K562 (cell line): ENCODE data around the gene KNOP1.

Experiments used
- CBX1 ChIP-seq: sonication (generic); IDR thresholded peaks from 2 replicates; pipeline ENCODE4 v1.6.1; 2016; ENCODE audit warnings: antibody characterized with exemption, low read depth, mild to moderate bottlenecking
- E2F1 ChIP-seq: sonication (generic); formaldehyde crosslinking; IDR thresholded peaks from 2 replicates; pipeline ENCODE4 v1.8.1; 2023; ENCODE audit warnings: mild to moderate bottlenecking, missing genetic modification reagents, moderate library complexity
- EP300 ChIP-seq: IDR thresholded peaks from 2 replicates; pipeline ENCODE4 v1.6.1; 2012; ENCODE audit warnings: low read length, improper control_type of control experiment
- GABPA ChIP-seq: fragments of 200-800 bp; sonication (Bioruptor generic); conservative IDR thresholded peaks from 2 replicates; pipeline ENCODE4 v1.6.1; 2016; ENCODE audit warnings: low read depth, missing genetic modification characterization, missing compliant biosample characterization
- HIVEP1 ChIP-seq: fragments of 250-450 bp; sonication (Bioruptor Pico); IDR thresholded peaks from 2 replicates; pipeline ENCODE4 v1.4.0; 2020; ENCODE audit warnings: mild to moderate bottlenecking
- JUN ChIP-seq, 2 experiments: sonication (generic) in 1 of 2; formaldehyde crosslinking in 1 of 2; IDR thresholded peaks; 2 replicates each; pipeline versions ENCODE4 v1.6.1 to v1.8.0; 2012 to 2022; ENCODE audit warnings: borderline replicate concordance in 2 of 2, mild to moderate bottlenecking in 2 of 2, improper control_type of control experiment in 1 of 2, low read depth in 1 of 2, low read length in 1 of 2, missing genetic modification reagents in 1 of 2
- NFXL1 ChIP-seq: fragments of 450-650 bp; formaldehyde crosslinking; IDR thresholded peaks from 2 replicates; pipeline ENCODE4 v1.4.0; 2021; ENCODE audit warnings: mild to moderate bottlenecking
- PML ChIP-seq: IDR thresholded peaks from 2 replicates; pipeline ENCODE4 v1.6.1; 2012; ENCODE audit warnings: low read length, inconsistent platforms
- POLR2A ChIP-seq: fragments of 450-650 bp; conservative IDR thresholded peaks from 2 replicates; pipeline ENCODE4 v1.6.1; 2016
- TCF7 ChIP-seq: sonication (generic); IDR thresholded peaks from 2 replicates; pipeline ENCODE4 v1.6.1; 2016; ENCODE audit warnings: antibody characterized with exemption, borderline replicate concordance
- ZFP1 ChIP-seq: fragments of 450-650 bp; formaldehyde crosslinking; IDR thresholded peaks from 2 replicates; pipeline ENCODE4 v1.4.0; 2020; ENCODE audit warnings: mild to moderate bottlenecking, mixed read lengths

GRCh38 chr16:19703172-19703889 is 14.7 kb downstream of the KNOP1 start:
- no peak for TF ChIP-seq PML
- TF ChIP-seq CBX1, result no peak
- TF ChIP-seq EP300, result no peak
- TF ChIP-seq HIVEP1 (CRISPR knock-in tag), result no peak
- no peak for TF ChIP-seq GABPA (tag)
- TF ChIP-seq JUN (IDR thresholded peaks at IDR 0.05; ENCODE audit: borderline replicate concordance, low read depth, low read length), result no peak
- no peak for TF ChIP-seq JUN (CRISPR knock-in tag; IDR thresholded peaks at IDR 0.05; ENCODE audit: borderline replicate concordance)
- no peak for TF ChIP-seq NFXL1 (CRISPR knock-in tag)
- TF ChIP-seq ZFP1, result no peak
- no peak for TF ChIP-seq E2F1 (CRISPR knock-in tag)
- TF ChIP-seq POLR2A, result no peak
- TF ChIP-seq TCF7, result no peak
